Gastrocnemius medialis (tissue), 4 donors: ENCODE measurements around the gene LARGE1.

Source experiments
- POLR2A ChIP-seq, 2 donors: fragments of 450-650 bp; IDR thresholded peaks; one replicate each; pipeline ENCODE4 v1.6.1; 2017; ENCODE audit warnings: antibody characterized with exemption in 2 of 2, mild to moderate bottlenecking in 2 of 2, moderate library complexity in 2 of 2
- TF ChIP-seq, protein P1 (sequence below), 5 experiments: fragments of 450-650 bp in 3 of 5; fragments of 200-600 bp in 2 of 5; sonication (generic) in 2 of 5; IDR thresholded peaks in 4 of 5; conservative IDR thresholded peaks in 1 of 5; 1 replicate in 4 of 5; 2 replicates in 1 of 5; pipeline ENCODE4 v1.5.1; 2016 to 2019; ENCODE audit warnings: antibody characterized with exemption in 5 of 5, mild to moderate bottlenecking in 3 of 5, moderate library complexity in 3 of 5

DNA sequence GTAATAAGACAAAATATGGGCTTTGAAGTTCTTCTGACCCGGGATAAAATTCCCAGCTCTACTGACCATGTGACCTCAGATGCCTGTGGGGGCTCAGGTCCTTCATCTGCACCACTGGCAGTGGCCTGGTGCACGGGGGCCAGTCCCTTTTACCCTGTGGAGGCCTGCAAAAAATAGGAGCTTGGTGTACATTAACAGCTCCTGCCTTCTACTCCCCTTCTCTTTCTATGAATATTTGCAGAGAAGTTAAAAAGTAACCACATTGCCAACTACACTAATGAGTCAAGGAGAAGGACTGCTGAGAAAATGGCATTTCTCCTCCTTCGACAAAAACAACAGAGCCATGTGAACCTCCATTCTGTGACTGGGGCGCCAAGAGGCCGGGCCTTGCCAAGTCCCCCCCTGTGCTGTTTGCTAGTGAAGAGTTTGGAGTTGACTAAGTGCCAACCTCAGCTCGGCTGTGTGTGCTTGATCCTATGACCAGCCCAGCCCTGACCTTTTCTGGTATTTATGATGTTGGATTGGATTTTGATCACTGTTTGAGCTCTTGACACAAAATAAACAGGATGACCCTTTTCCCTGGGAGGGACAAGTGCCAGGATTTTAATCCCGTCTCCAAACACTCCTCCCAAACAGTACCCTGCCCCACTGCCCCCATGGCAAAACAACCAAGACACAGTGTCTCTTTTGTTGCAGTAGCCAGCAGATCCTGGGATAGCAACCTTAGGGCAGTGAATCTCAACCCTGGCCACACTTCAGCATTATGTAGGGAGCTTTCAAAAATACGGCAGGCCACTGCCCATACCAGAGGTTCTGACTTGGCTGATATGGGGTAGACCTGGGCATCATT is 380.1 kb downstream of the LARGE1 start:
- TF ChIP-seq, protein P1, sequence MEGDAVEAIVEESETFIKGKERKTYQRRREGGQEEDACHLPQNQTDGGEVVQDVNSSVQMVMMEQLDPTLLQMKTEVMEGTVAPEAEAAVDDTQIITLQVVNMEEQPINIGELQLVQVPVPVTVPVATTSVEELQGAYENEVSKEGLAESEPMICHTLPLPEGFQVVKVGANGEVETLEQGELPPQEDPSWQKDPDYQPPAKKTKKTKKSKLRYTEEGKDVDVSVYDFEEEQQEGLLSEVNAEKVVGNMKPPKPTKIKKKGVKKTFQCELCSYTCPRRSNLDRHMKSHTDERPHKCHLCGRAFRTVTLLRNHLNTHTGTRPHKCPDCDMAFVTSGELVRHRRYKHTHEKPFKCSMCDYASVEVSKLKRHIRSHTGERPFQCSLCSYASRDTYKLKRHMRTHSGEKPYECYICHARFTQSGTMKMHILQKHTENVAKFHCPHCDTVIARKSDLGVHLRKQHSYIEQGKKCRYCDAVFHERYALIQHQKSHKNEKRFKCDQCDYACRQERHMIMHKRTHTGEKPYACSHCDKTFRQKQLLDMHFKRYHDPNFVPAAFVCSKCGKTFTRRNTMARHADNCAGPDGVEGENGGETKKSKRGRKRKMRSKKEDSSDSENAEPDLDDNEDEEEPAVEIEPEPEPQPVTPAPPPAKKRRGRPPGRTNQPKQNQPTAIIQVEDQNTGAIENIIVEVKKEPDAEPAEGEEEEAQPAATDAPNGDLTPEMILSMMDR (IDR thresholded peaks at IDR 0.05 in 4 of 5, conservative IDR thresholded peaks at IDR 0.05 in 1 of 5), result no peak
- TF ChIP-seq POLR2A (IDR thresholded peaks at IDR 0.05), result no peak
